NB4 (cell line): ENCODE measurements around the gene FERMT2.
A peak's percentile ranks its signal among the peaks of the same experiment; 100 is the strongest.

ENCODE experiments used
- DNase-seq: peaks from one replicate; pipeline ENCODE4 v3.0.0; 2010; ENCODE audit warnings: low read depth
- H3K4me3 ChIP-seq: one replicate; pipeline ENCODE4 v1.5.1; 2011; ENCODE audit warnings: mild to moderate bottlenecking, low read depth, low read length, moderate library complexity
- CTCF ChIP-seq: IDR thresholded peaks from one replicate; pipeline ENCODE4 v1.5.1; 2012; ENCODE audit warnings: low read depth, low read length
- MAX ChIP-seq: IDR thresholded peaks from 2 replicates; pipeline ENCODE4 v1.6.1; 2011; ENCODE audit warnings: low read depth, low read length
- MYC ChIP-seq: IDR thresholded peaks from 2 replicates; pipeline ENCODE4 v1.6.1; 2011; ENCODE audit warnings: low read depth, low read length
- POLR2A ChIP-seq: IDR thresholded peaks from 2 replicates; pipeline ENCODE4 v1.6.1; 2011; ENCODE audit warnings: mild to moderate bottlenecking; ENCODE audit not compliant: insufficient read length; ENCODE audit errors: extremely low read depth

Gene FERMT2

GRCh38 chr14:52844262-52845060, 106.4 kb downstream of the FERMT2 start:
- TF ChIP-seq POLR2A, result no peak
- TF ChIP-seq CTCF, result no peak
- TF ChIP-seq MAX, result no peak
- DNase-seq, result no peak
- no peak overlapping the region for H3K4me3 ChIP-seq

DNA sequence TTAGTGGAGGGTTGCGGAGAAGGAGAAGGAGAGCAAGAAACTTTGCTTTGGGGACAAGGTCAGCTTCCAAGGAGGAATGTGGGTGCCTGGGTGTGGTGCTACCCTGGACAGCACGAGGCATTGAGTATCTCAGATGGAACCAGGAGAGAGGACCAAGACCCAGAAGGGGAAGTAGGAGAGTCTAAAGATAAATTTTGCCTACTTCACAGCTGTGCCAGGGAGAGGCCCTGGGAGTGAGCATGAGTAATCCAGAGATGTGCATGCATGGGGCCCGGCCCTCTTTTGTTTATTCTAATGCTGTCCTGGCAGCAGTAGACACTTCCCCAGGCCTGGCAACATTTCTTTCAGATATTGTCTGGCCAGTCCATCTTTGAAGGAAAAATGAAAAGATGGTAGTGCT, 110.0 kb downstream of the FERMT2 start:
- TF ChIP-seq MYC (no peak), POLR2A (no peak), CTCF (no peak), MAX (no peak)
- H3K4me3 ChIP-seq, result no peak overlapping the region
- DNase-seq, result peak; percentile 7

DNA sequence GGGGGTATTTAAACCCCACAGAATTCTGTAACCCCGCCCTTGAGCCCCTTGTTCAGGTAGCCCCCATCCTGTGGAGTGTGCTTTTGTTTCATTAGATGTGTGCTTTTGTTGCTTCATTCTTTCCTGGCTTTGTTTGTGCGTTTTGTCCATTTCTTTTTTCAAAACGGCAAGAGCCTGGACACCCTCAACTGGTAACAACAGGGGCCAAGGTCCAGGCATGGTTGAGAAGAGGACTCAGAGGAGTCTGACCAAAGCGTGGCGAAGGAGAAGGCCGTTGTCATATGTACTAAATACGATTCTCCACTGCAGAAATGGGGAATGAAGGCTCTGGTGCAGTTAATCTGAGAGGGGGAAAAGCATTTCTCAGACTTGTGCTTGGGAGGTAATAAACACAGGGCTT, 113.4 kb downstream of the FERMT2 start:
- H3K4me3 ChIP-seq, result no peak overlapping the region
- no peak for DNase-seq
- TF ChIP-seq CTCF, result no peak
- no peak for TF ChIP-seq POLR2A
- no peak for TF ChIP-seq MYC
- TF ChIP-seq MAX, result no peak

DNA sequence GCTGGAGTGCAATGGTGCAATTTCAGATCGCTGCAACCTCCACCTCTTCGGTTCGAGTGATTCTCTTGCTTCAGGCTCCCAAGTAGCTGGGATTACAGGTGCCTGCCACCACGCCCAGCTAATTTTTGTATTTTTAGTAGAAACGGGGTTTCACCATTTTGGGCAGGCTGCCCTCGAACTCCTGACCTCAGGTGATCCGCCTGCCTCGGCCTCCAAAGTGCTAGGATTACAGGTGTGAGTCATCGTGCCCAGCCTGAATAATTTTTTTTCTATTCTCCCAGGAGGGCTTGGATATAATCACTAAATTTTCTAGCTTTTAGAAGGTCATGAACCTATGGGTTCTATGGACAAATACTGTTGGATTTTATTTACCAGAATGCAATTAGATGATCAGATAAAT, 114.8 kb downstream of the FERMT2 start:
- H3K4me3 ChIP-seq, result no peak overlapping the region

GRCh38 chr14:52835122-52835903, 115.5 kb downstream of the FERMT2 start:
- no peak for TF ChIP-seq CTCF
- no peak for TF ChIP-seq POLR2A
- no peak for TF ChIP-seq MAX
- no peak for TF ChIP-seq MYC
- no peak overlapping the region for H3K4me3 ChIP-seq
- no peak for DNase-seq

More for the DNA sequence above, 114.8 kb downstream of the FERMT2 start:
- no peak for DNase-seq
- no peak for TF ChIP-seq MYC
- TF ChIP-seq CTCF, result no peak
- no peak for TF ChIP-seq POLR2A
- TF ChIP-seq MAX, result no peak
